HK-2 (cell line): Measurements from ENCODE around the gene POU2F1.
"Not testable (repeated sequence)": the region's sequence is repeated elsewhere in the genome, so short reads cannot be mapped to it uniquely, and the experiment has no call there.

Experiments
- DNase-seq: peaks from one replicate; pipeline ENCODE4 v3.0.0-alpha.2; 2018; ENCODE audit not compliant: unreplicated experiment

Gene POU2F1

GRCh38 chr1:167205306-167206050, 15.2 kb upstream of the POU2F1 start:
- DNase-seq = not testable (repeated sequence)

- no peak for DNase-seq
Measured at GRCh38 chr1:167206166-167206835, 14.4 kb upstream of the POU2F1 start.

- no peak for DNase-seq
Measured at GRCh38 chr1:167207940-167208623, 12.6 kb upstream of the POU2F1 start.

GRCh38 chr1:167208624-167208976, 12.1 kb upstream of the POU2F1 start:
- no peak for DNase-seq

GRCh38 chr1:167209044-167209443, 11.6 kb upstream of the POU2F1 start:
- no peak for DNase-seq

GRCh38 chr1:167210966-167211674, 9.6 kb upstream of the POU2F1 start:
- DNase-seq = no peak

GRCh38 chr1:167212025-167212424, 8.7 kb upstream of the POU2F1 start:
- DNase-seq = no peak

- DNase-seq = no peak
Measured at GRCh38 chr1:167216809-167217208, 3.9 kb upstream of the POU2F1 start.

- DNase-seq = no peak
Measured at GRCh38 chr1:167219194-167219593, 1.5 kb upstream of the POU2F1 start.

- DNase-seq = peak; percentile 81
Measured at GRCh38 chr1:167219646-167220536, 795 bp upstream of the POU2F1 start.

- DNase-seq = peak; percentile 39
Measured at GRCh38 chr1:167221126-167221737, 546 bp downstream of the POU2F1 start.

- peak; percentile 67 for DNase-seq
Measured at GRCh38 chr1:167221738-167222610, 1.3 kb downstream of the POU2F1 start.

GRCh38 chr1:167223144-167224103, 2.7 kb downstream of the POU2F1 start:
- no peak for DNase-seq

GRCh38 chr1:167224734-167225235, 4.1 kb downstream of the POU2F1 start:
- DNase-seq = not testable (repeated sequence)

GRCh38 chr1:167225920-167226319, 5.2 kb downstream of the POU2F1 start:
- DNase-seq = no peak

- DNase-seq = no peak
Measured at GRCh38 chr1:167227934-167228378, 7.3 kb downstream of the POU2F1 start.

GRCh38 chr1:167229719-167230385, 9.2 kb downstream of the POU2F1 start:
- no peak for DNase-seq

GRCh38 chr1:167230437-167230836, 9.8 kb downstream of the POU2F1 start:
- no peak for DNase-seq
